GM20431 (cell line): ENCODE results near the gene NCOA7.
"Not testable (repeated sequence)": the region's sequence is repeated elsewhere in the genome, so short reads cannot be mapped to it uniquely, and the experiment has no call there.

ENCODE experiments used
- in situ Hi-C: fragments of 300-500 bp; cut with MseI, MboI; formaldehyde crosslinking; loops from one replicate; pipeline ENCODE4 v1.15.0; 2020; ENCODE audit warnings: low sequenced_read_pairs; ENCODE audit not compliant: unreplicated experiment

Gene NCOA7

DNA sequence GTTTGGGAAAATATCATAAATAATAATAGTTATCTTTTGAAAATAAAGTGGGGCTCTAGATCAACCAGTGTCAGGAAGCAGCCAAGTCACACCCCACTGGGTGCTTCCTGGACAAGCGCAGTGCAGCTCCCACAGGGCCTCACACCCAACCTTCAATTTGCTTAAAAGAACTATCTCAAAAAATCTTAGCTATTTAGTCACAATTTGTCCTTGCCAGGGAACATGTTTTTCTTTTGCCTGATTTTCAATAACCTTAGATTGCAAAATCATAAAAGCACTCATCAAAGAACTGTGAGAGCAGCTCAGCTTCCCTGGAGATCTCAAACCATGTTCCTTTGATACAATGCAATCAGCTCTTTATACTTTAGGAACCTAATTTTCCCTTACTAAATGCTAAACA is 1.6 kb upstream of the NCOA7 start:
- in situ Hi-C loops = loop anchor here (10.0 kb wide), 1 partner anchor 166 kb away; the partner anchor contains the start of gene HINT3

GRCh38 chr6:125789576-125790357 is 993 bp upstream of the NCOA7 start:
- in situ Hi-C loops = loop anchor here (10.0 kb wide), 1 partner anchor 165 kb away; the partner anchor contains the start of gene HINT3

DNA sequence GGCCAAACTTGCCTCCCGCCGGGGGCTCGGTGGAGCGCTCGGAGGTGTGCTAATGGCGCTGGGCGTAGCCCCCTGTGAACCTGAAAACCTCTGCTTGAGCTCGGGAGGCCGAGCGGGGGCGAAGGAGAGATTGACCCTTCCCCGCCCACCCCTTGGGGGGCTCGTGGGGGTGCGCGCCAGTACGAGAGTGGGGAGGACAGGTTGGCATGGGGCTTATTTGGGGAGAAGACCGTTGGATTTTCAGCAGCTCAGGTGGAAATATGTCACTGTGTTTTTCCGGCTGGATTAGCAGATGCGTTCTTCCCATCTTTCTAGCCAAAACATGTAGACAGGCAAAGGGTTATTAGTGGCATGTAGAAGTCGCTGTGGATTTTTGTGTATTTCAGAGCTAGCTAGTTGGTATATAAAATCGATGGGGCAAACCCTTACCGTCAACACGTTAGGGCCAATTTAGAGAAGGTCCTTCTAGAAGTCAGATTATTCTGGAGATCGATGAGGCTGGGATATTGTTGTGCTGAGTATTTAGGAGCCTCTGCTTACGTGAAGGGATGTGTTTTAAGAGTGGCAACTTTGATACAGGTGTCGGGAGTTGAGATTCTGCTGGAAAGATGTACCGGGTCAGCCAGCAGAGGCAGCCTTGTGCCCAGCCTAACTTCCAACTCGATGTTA is 525 bp downstream of the NCOA7 start:
- in situ Hi-C loops = no loop called here

GRCh38 chr6:125791820-125792165 is 1.0 kb downstream of the NCOA7 start:
- in situ Hi-C loops = no loop called here

DNA sequence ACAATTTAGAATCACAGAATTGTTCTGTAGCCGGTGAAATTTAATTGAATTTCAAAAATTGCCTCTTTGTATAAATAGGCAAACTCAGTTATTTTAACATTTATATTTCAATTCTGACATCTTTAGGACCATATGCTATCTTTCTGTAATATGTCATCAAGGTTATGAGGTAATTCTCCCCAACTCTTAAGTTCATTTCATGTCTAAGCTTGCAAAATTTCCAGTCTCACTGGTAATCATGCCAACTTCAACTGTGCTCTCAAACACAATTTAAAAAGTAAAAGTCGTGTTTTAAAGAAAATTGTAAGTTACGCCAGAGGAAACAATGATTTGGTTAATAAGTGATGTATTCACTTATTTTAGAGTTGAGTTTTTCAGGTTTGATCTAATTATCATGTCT is 1.4 kb downstream of the NCOA7 start:
- in situ Hi-C loops = no loop called here

DNA sequence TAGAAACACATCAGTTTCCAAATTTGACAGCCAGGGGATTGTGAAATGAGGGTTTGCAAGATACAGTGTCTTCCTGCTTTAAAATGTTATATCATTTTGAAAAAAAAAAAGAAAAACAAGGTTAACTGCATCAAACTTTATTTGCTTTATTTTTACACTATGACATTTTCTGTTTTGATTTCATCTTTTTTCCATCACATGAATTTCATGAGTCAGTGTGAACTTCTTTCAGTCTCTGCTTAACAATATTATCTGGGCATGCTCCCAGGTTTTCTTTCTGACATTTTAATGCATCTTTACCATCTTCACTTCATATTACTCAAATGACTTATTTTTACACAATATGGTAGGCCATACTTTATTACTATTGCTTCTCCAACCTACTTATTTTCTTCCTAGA is 1.9 kb downstream of the NCOA7 start:
- in situ Hi-C loops = no loop called here

- in situ Hi-C loops = no loop called here
These were observed 2.5 kb downstream of the NCOA7 start for GRCh38 chr6:125793280-125793679.

- in situ Hi-C loops = no loop called here
These were observed 3.1 kb downstream of the NCOA7 start for GRCh38 chr6:125793863-125794262.

- in situ Hi-C loops = no loop called here
These were observed 3.8 kb downstream of the NCOA7 start for GRCh38 chr6:125794342-125795137.

DNA sequence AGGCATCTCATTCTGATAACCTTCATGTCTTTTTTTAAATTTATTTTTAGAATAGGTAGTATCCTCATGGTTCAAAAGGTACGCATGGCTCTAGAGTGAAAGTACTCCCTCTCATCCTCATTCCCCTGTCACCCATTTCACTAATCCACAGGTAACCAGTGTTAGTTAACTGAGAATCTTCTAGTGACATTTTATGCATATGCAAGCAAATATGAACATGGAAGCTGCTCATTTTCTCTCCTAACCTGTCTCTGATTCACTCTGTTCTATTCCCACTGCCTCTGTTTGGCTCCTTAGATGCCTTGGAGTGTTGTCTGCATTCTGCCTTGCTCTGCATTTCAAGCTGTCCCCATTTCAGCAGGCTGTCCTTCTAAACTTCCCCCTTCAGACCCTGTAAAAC is 4.5 kb downstream of the NCOA7 start:
- in situ Hi-C loops = no loop called here

DNA sequence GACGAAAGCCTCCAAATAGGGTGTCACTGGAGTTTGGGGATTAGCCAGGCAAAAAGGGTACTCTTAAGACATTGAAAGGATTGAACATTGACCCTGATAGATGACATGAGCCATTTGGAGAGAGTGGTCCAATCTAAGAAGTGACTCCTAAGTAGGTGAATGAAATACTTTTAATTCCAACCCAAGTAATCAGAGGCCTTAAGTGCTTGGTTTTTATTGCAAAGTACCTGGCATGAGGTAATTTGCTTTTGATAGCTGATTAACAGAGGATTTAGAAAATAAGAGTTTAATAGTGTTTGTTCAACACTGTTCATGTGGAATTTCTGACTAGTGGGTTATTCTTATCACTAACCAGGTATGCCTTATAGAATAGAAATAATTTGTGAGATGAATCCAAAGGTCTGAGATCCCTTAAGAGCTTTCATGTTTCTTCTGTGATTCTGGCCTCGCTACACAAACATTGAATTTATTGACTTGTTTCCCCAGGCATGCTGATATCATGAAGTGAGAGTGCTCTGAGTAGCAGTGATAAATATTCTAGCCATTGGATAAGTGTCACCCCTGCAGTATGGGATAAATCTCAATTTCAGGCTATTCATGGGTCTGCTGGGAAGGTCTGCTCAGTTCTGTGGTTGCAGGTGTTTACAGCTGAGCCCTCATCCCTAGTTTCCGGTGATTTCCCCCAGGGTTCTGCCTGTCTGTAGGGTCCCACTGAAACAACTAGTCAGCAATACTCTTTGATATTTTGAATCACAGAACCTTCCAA is 6.5 kb downstream of the NCOA7 start:
- in situ Hi-C loops = no loop called here

- in situ Hi-C loops = no loop called here
These were observed 7.2 kb downstream of the NCOA7 start for GRCh38 chr6:125797886-125798444.

GRCh38 chr6:125798734-125799508 is 8.2 kb downstream of the NCOA7 start:
- in situ Hi-C loops = no loop called here

DNA sequence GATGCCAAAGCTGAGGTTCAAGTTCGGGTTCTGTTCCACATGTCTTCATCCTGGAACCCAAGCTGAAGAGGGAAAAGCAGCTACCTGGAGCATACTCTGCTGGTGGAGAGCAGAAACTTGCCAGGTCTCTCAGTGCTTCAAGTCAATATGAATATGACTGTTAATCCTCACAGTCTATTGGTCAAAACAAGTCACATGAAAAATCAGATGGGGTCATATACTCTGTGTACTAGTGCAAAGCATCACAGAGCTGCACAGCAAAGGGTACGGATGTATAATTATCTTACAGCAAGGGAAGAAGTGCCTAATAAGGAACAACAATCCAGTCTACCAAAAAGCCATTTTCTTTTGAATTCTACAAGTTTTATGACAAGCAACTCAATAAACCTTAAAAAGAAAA is 11.6 kb downstream of the NCOA7 start:
- in situ Hi-C loops = no loop called here

- in situ Hi-C loops = no loop called here
These were observed 12.2 kb downstream of the NCOA7 start for GRCh38 chr6:125802943-125803377.

- in situ Hi-C loops = no loop called here
These were observed 13.5 kb downstream of the NCOA7 start for GRCh38 chr6:125804264-125804663.

- in situ Hi-C loops = not testable (repeated sequence)
These were observed 14.2 kb downstream of the NCOA7 start for GRCh38 chr6:125804866-125805425.

DNA sequence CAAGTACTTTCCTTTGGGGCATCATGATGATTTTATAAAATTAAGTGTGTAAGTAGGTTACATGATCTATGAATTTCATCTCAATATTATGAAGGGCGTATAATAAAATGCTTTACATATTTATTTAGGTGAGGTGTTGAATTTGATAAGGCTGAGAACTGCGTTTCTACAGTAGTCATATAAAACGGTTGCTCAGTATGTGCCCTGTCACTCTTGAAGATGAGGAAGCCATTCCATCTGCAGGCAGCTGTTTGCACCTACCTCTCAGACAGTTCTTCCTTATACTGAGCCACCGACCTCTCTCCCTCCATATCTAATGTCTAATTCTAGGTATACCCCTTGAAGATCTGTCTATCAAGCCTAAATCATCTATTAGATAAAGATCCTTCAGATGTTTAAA is 16.1 kb downstream of the NCOA7 start:
- in situ Hi-C loops = no loop called here

DNA sequence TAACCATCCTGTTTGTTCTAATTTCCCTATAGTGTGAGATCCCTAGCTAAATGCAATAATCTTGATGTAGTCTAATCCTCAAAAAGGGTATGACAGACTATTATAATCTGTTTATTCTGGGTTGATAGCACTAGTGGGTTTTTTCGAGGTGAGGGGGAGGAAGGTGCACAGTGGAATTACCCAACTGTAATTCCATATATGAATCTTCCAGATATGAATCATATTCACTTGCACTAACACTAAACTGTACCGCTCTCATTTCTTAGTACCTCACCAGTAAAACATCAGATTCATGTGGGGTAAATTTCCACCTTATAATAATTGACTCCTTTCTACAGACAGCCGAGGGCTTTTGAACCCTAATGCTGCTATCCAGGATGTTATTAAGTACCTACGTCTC is 16.5 kb downstream of the NCOA7 start:
- in situ Hi-C loops = no loop called here
